Measurements from ENCODE around the gene RPUSD3.
"Not testable (repeated sequence)": the region's sequence is repeated elsewhere in the genome, so short reads cannot be mapped to it uniquely, and the experiment has no call there.

Gene RPUSD3

GRCh38 chr3:9864200-9864927, 20.6 kb upstream of the RPUSD3 start:
- peak; percentile 62 to 73 for DNase-seq

GRCh38 chr3:9863058-9863772, 19.4 kb upstream of the RPUSD3 start:
- no peak for DNase-seq

GRCh38 chr3:9862391-9863057, 18.7 kb upstream of the RPUSD3 start:
- DNase-seq: peak; percentile 23 to 51

GRCh38 chr3:9861626-9862130, 17.9 kb upstream of the RPUSD3 start:
- DNase-seq: no peak

- no peak for DNase-seq
Measured at GRCh38 chr3:9861201-9861600, 17.4 kb upstream of the RPUSD3 start.

- no peak for DNase-seq
Measured at GRCh38 chr3:9859530-9860025, 15.8 kb upstream of the RPUSD3 start.

- no peak for DNase-seq
Measured at GRCh38 chr3:9855594-9855993, 11.8 kb upstream of the RPUSD3 start.

- DNase-seq: not testable (repeated sequence)
Measured at GRCh38 chr3:9854291-9854940, 10.6 kb upstream of the RPUSD3 start.

GRCh38 chr3:9852528-9852927, 8.7 kb upstream of the RPUSD3 start:
- no peak for DNase-seq

GRCh38 chr3:9851926-9852325, 8.1 kb upstream of the RPUSD3 start:
- not testable (repeated sequence) for DNase-seq

GRCh38 chr3:9851383-9851782, 7.6 kb upstream of the RPUSD3 start:
- DNase-seq: not testable (repeated sequence)

GRCh38 chr3:9848860-9849259, 5.1 kb upstream of the RPUSD3 start:
- peak; percentile 27 to 48 for DNase-seq

- DNase-seq: not testable (repeated sequence)
Measured at GRCh38 chr3:9847870-9848269, 4.1 kb upstream of the RPUSD3 start.

- DNase-seq: no peak
Measured at GRCh38 chr3:9846931-9847488, 3.2 kb upstream of the RPUSD3 start.

GRCh38 chr3:9846231-9846630, 2.4 kb upstream of the RPUSD3 start:
- DNase-seq: no peak

GRCh38 chr3:9841015-9841414, 2.8 kb downstream of the RPUSD3 start:
- DNase-seq: no peak

GRCh38 chr3:9838856-9839255, 5.0 kb downstream of the RPUSD3 start:
- DNase-seq: no peak

- peak; percentile 26 to 29 for DNase-seq
Measured at GRCh38 chr3:9837701-9838582, 5.9 kb downstream of the RPUSD3 start.

GRCh38 chr3:9834520-9835380, 9.1 kb downstream of the RPUSD3 start:
- DNase-seq: no peak

- DNase-seq: no peak
Measured at GRCh38 chr3:9833078-9833477, 10.7 kb downstream of the RPUSD3 start.
